GM20000 (cell line): ENCODE data around the gene POLH.
"Not testable (repeated sequence)": the region's sequence is repeated elsewhere in the genome, so short reads cannot be mapped to it uniquely, and the experiment has no call there.

ENCODE experiments used
- DNase-seq: peaks from one replicate; pipeline ENCODE4 v3.0.0; 2012; ENCODE audit warnings: low spot score
- TF ChIP-seq, protein P1 (sequence below): IDR thresholded peaks from 2 replicates; pipeline ENCODE4 v1.5.1; 2012; ENCODE audit warnings: mild to moderate bottlenecking, control low read depth; ENCODE audit errors: extremely low read depth, missing control alignments

The POLH gene

DNA sequence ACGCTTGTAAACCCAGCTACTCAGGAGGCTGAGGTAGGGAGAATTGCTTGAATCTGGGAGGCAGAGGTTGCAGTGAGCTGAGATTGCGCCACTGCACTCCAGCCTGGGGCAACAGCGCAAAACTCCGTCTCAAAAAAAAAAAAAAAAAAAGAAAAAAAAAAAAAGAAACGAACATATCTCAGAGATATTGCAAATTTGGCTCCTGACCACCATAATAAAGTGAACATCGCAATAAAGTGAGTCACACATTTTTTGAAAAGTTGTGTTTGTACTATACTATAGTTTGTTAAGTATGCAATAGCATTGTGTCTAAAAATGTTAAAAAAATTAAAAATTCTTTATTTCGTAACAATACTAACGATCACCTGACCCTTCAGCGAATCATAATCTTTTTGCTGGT is 82.2 kb downstream of the POLH start:
- no peak for DNase-seq
- TF ChIP-seq, protein P1, sequence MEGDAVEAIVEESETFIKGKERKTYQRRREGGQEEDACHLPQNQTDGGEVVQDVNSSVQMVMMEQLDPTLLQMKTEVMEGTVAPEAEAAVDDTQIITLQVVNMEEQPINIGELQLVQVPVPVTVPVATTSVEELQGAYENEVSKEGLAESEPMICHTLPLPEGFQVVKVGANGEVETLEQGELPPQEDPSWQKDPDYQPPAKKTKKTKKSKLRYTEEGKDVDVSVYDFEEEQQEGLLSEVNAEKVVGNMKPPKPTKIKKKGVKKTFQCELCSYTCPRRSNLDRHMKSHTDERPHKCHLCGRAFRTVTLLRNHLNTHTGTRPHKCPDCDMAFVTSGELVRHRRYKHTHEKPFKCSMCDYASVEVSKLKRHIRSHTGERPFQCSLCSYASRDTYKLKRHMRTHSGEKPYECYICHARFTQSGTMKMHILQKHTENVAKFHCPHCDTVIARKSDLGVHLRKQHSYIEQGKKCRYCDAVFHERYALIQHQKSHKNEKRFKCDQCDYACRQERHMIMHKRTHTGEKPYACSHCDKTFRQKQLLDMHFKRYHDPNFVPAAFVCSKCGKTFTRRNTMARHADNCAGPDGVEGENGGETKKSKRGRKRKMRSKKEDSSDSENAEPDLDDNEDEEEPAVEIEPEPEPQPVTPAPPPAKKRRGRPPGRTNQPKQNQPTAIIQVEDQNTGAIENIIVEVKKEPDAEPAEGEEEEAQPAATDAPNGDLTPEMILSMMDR = no peak

- DNase-seq = not testable (repeated sequence)
Observed at GRCh38 chr6:43662948-43663347, 87.0 kb downstream of the POLH start.
